C1 segment of cervical spinal cord (tissue), 14 donors: ENCODE results near the gene UXS1.
"Not testable (repeated sequence)": the region's sequence is repeated elsewhere in the genome, so short reads cannot be mapped to it uniquely, and the experiment has no call there.

ENCODE experiments used
- DNase-seq, 14 donors: peaks; one replicate each; lab custom pipeline; 2025; lab: John Stamatoyannopoulos, UW

Gene UXS1

GRCh38 chr2:106137731-106138521, 56.2 kb downstream of the UXS1 start:
- DNase-seq = no peak

- not testable (repeated sequence) for DNase-seq
These were observed 62.9 kb downstream of the UXS1 start for GRCh38 chr2:106131192-106131591.

GRCh38 chr2:106130251-106130998, 63.7 kb downstream of the UXS1 start:
- DNase-seq = no peak

GRCh38 chr2:106129592-106129991, 64.5 kb downstream of the UXS1 start:
- no peak for DNase-seq

GRCh38 chr2:106129150-106129549, 65.0 kb downstream of the UXS1 start:
- no peak for DNase-seq

- DNase-seq = no peak
These were observed 66.3 kb downstream of the UXS1 start for GRCh38 chr2:106127776-106128268.

GRCh38 chr2:106127282-106127771, 66.8 kb downstream of the UXS1 start:
- DNase-seq = no peak

GRCh38 chr2:106126705-106127281, 67.3 kb downstream of the UXS1 start:
- no peak for DNase-seq

GRCh38 chr2:106126295-106126694, 67.8 kb downstream of the UXS1 start:
- no peak for DNase-seq

GRCh38 chr2:106124905-106125549, 69.1 kb downstream of the UXS1 start:
- DNase-seq = no peak

GRCh38 chr2:106124106-106124756, 69.9 kb downstream of the UXS1 start:
- peak in 1 of 14 donors; percentile 76 for DNase-seq

GRCh38 chr2:106122157-106122556, 71.9 kb downstream of the UXS1 start:
- DNase-seq = no peak

GRCh38 chr2:106120432-106120831, 73.7 kb downstream of the UXS1 start:
- DNase-seq = no peak

GRCh38 chr2:106119074-106119473, 75.0 kb downstream of the UXS1 start:
- no peak for DNase-seq

GRCh38 chr2:106117882-106118684, 76.0 kb downstream of the UXS1 start:
- DNase-seq = no peak

- DNase-seq = no peak
These were observed 76.8 kb downstream of the UXS1 start for GRCh38 chr2:106117347-106117746.

- DNase-seq = no peak
These were observed 77.9 kb downstream of the UXS1 start for GRCh38 chr2:106116248-106116647.

- no peak for DNase-seq
These were observed 78.4 kb downstream of the UXS1 start for GRCh38 chr2:106115665-106116064.

GRCh38 chr2:106115250-106115649, 78.9 kb downstream of the UXS1 start:
- DNase-seq = peak in 2 of 14 donors; percentile 16 to 21

- no peak for DNase-seq
These were observed 79.9 kb downstream of the UXS1 start for GRCh38 chr2:106114166-106114565.
